K562 (cell line): ENCODE results near the gene PAPOLB. TPM values are rescaled to one million over a fixed set of nuclear protein-coding genes. Genes with fewer than 3 reads are reported as not detected.

Experiments used
- FOXO4 ChIP-seq: fragments of 450-650 bp; formaldehyde crosslinking; IDR thresholded peaks from 2 replicates; pipeline ENCODE4 v1.4.0; 2020; ENCODE audit warnings: mild to moderate bottlenecking, moderate library complexity
- PML ChIP-seq: IDR thresholded peaks from 2 replicates; pipeline ENCODE4 v1.6.1; 2012; ENCODE audit warnings: low read length, inconsistent platforms
- PRMT5 ChIP-seq: sonication (generic); formaldehyde crosslinking; IDR thresholded peaks from 2 replicates; pipeline ENCODE4 v1.5.0; 2020; ENCODE audit warnings: missing genetic modification reagents
- TAL1 ChIP-seq: fragments of 450-650 bp; IDR thresholded peaks from 2 replicates; pipeline ENCODE4 v1.6.1; 2016; ENCODE audit warnings: mild to moderate bottlenecking
- ZBTB26 ChIP-seq: fragments of 450-650 bp; formaldehyde crosslinking; IDR thresholded peaks from 2 replicates; pipeline ENCODE4 v1.4.0; 2022; ENCODE audit warnings: missing genetic modification characterization
- ZNF212 ChIP-seq: fragments of 450-650 bp; formaldehyde crosslinking; IDR thresholded peaks from 2 replicates; pipeline ENCODE4 v1.4.0; 2020; ENCODE audit warnings: mild to moderate bottlenecking
- ZNF512 ChIP-seq: IDR thresholded peaks from 2 replicates; pipeline ENCODE4 v1.6.1; 2016; ENCODE audit warnings: missing genetic modification characterization, missing compliant biosample characterization
- ZNF592 ChIP-seq: fragments of 450-650 bp; IDR thresholded peaks from 2 replicates; pipeline ENCODE4 v1.6.1; 2017; ENCODE audit warnings: antibody characterized with exemption, mild to moderate bottlenecking
- polyA plus RNA-seq, 8 experiments: library from polyadenylated mRNA; depleted of rRNA in 4 of 8; stranded (reverse) in 5 of 8; unstranded in 3 of 8; fragments of >200 nt; fragmentation: Nextera tagmentation in 2 of 8; fragmentation: Illumina TruSeq in 1 of 8; extraction: Ambion mirVana in 2 of 8; extraction: Trizol in 1 of 8; gene quantifications; 2 replicates each; pipeline versions ENCODE4 v1.2.1 to v1.2.3, GENCODE V29; 2011 to 2014; ENCODE audit warnings: inconsistent platforms in 1 of 8, missing spikeins in 1 of 8
- total RNA-seq, 7 experiments: library from RNA; depleted of rRNA in 6 of 7; stranded (reverse); fragments of >200 nt in 6 of 7; fragmentation: Illumina TruSeq in 2 of 7; extraction: Trizol in 2 of 7; gene quantifications; 2 replicates each; pipeline versions ENCODE4 v1.2.1 to v1.2.3, GENCODE V29; 2011 to 2021; ENCODE audit warnings: low replicate concordance in 1 of 7

Gene PAPOLB
- total and polyA plus RNA-seq, 9 of the 15 experiments (the other 6 are each of a cell fraction or from before 2014, with no cell fraction given) = 0.04 to 0.33 (median 0.16) TPM; not detected in 4

- TF ChIP-seq ZNF592 (no peak), FOXO4 (CRISPR knock-in tag) (no peak), PRMT5 (CRISPR knock-in tag) (no peak), TAL1 (no peak), ZBTB26 (CRISPR knock-in tag) (no peak), PML (no peak), ZNF212 (no peak), ZNF512 (tag) (no peak)
These were observed 33.9 kb upstream of the PAPOLB start (continued) for GRCh38 chr7:4895766-4896165.
